ENCODE measurements around the gene KCNJ10. TPM values are rescaled to one million over a fixed set of nuclear protein-coding genes. Genes with fewer than 3 reads are reported as not detected.
A peak's percentile ranks its signal among the peaks of the same experiment; 100 is the strongest.

Gene KCNJ10
- total and polyA plus RNA-seq, 8 donors, result 0.05 to 0.09 (median 0.08) TPM; not detected in 5

- Histone ChIP-seq H3K4me3 (no peak overlapping the region), H3K9me3 (no peaks in the 10 kb centered on the region), H3K27me3 (no peaks in the 10 kb centered on the region), H3K27ac (peak overlapping the region in 3 of 4 donors; percentile 36 to 50 (median 47)), H3K4me1 (peaks cover 5 to 30% (median 11%) of the 10 kb centered on the region in 3 donors), H3K36me3 (no peaks in the 10 kb centered on the region)
- intact Hi-C loops (cut with DNase I), result loop anchor here in 2 of 3 donors (10.0 kb wide), 4 partner anchors 94 to 274 kb away; partner anchors contain the start of genes CASQ1 (in 1 of the 2) and PEX19 (in 1 of the 2)
- TF ChIP-seq, protein P1, sequence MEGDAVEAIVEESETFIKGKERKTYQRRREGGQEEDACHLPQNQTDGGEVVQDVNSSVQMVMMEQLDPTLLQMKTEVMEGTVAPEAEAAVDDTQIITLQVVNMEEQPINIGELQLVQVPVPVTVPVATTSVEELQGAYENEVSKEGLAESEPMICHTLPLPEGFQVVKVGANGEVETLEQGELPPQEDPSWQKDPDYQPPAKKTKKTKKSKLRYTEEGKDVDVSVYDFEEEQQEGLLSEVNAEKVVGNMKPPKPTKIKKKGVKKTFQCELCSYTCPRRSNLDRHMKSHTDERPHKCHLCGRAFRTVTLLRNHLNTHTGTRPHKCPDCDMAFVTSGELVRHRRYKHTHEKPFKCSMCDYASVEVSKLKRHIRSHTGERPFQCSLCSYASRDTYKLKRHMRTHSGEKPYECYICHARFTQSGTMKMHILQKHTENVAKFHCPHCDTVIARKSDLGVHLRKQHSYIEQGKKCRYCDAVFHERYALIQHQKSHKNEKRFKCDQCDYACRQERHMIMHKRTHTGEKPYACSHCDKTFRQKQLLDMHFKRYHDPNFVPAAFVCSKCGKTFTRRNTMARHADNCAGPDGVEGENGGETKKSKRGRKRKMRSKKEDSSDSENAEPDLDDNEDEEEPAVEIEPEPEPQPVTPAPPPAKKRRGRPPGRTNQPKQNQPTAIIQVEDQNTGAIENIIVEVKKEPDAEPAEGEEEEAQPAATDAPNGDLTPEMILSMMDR (IDR thresholded peaks at IDR 0.05), result peak; percentile 68 to 86 (median 82)
- 19 to 20% methylated on average over 13 of the region's 13 CpGs for WGBS, 2 donors
- ATAC-seq, result peak; percentile 11 to 55 (median 44)
- no peak for FAIRE-seq
- DNase-seq, result peak; percentile 75 to 86 (median 80)
Measured at GRCh38 chr1:160101037-160101716, 31.2 kb upstream of the KCNJ10 start.

DNA sequence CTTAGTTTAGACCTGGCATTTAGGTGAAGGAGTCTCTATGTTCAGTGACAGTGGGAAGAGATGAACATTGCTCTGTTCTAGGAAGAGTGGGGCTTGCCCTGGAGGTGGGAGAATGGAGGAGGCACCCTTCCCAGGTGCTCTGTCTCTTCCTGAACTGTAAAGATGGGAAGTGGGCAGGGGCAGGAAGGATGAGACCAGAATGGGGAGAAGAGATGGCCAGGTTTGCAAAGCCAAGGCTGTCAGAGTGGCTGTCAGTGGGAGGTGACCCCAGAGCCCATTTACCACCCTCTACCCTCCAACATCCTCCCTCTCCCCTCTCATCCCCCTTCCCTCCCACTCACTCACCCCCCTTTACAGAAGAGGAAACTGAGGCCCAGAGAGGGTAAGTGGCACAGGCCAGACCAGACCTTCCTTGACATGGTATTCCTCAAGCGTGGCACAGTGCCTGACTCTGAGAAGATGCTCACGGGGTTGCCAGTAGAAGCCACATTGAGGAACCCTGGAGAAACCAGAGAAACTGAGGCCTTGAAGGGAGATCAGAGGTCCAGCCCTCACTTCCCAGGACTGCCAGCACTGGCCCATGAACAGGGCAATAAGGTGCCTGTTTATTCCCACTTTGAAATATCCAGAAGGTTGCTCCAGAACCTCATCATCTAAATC lies 29.9 kb upstream of the KCNJ10 start:
- Histone ChIP-seq H3K27me3 (no peaks in the 10 kb centered on the region), H3K4me1 (peaks cover 5 to 33% (median 13%) of the 10 kb centered on the region in 3 donors), H3K9me3 (no peaks in the 10 kb centered on the region), H3K27ac (peak overlapping the region; percentile 79 to 95 (median 92)), H3K36me3 (no peaks in the 10 kb centered on the region), H3K4me3 (no peak overlapping the region)
- FAIRE-seq (no peak), ATAC-seq (no peak), DNase-seq (no peak)
- intact Hi-C loops (cut with DNase I), result loop anchor here in 2 of 3 donors (10.0 kb wide), 4 partner anchors 95 to 275 kb away; partner anchors contain the start of genes CASQ1 (in 1 of the 2) and PEX19 (in 1 of the 2)
- WGBS, 2 donors, result 86 to 97% methylated on average over 2 of the region's 2 CpGs
- TF ChIP-seq, protein P1 (IDR thresholded peaks at IDR 0.05), result no peak

DNA sequence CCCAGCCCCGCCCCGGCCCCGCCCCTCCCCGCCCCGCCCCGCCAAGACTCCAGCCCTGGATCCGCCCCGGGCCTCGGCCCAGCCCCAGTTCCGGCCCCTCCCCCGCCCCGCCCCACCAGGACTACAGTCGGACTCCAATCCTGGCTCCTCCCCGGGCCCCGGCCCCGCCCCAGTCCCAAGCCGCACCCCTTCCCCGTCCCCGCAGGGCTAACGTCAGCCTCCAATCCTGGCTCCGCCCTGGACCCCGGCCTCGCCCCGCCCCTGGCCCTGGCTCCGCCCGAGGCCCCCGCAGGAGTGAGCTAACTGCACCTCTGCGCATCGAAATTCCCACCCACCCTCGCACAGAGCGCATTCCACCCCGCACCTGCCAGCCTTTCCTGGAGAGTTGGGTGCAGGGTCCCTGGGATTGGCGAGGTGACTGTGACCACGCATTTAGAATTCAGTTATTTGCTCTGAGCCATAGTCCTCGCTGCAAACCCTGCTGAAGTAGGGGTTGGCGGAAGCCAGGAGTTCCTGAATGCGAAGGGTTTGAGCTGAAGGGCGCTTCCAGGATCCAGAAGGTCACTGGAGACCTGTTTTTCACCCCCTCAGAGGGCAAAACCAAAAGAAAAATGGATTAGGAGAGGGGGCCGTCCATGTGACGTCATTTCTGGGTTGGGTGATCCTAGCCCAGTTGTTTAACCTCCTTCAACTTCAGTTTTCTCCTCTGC lies 29.0 kb upstream of the KCNJ10 start:
- Histone ChIP-seq H3K4me3 (peak overlapping the region; percentile 28 to 45 (median 40)), H3K27ac (peak overlapping the region; percentile 79 to 95 (median 92)), H3K4me1 (peaks cover 5 to 33% (median 13%) of the 10 kb centered on the region in 3 donors), H3K36me3 (peaks cover 0 to 2% (median 0%) of the 10 kb centered on the region in 3 donors), H3K9me3 (no peaks in the 10 kb centered on the region), H3K27me3 (no peaks in the 10 kb centered on the region)
- DNase-seq (peak; percentile 98 to 99 (median 98)), FAIRE-seq (no peak), ATAC-seq (peak; percentile 83 to 89 (median 84))
- intact Hi-C loops (cut with DNase I), result no loop called here
- 1% methylated on average over 25 to 40 of the region's 40 CpGs for WGBS, 2 donors
- TF ChIP-seq, protein P1 (IDR thresholded peaks at IDR 0.05), result no peak

DNA sequence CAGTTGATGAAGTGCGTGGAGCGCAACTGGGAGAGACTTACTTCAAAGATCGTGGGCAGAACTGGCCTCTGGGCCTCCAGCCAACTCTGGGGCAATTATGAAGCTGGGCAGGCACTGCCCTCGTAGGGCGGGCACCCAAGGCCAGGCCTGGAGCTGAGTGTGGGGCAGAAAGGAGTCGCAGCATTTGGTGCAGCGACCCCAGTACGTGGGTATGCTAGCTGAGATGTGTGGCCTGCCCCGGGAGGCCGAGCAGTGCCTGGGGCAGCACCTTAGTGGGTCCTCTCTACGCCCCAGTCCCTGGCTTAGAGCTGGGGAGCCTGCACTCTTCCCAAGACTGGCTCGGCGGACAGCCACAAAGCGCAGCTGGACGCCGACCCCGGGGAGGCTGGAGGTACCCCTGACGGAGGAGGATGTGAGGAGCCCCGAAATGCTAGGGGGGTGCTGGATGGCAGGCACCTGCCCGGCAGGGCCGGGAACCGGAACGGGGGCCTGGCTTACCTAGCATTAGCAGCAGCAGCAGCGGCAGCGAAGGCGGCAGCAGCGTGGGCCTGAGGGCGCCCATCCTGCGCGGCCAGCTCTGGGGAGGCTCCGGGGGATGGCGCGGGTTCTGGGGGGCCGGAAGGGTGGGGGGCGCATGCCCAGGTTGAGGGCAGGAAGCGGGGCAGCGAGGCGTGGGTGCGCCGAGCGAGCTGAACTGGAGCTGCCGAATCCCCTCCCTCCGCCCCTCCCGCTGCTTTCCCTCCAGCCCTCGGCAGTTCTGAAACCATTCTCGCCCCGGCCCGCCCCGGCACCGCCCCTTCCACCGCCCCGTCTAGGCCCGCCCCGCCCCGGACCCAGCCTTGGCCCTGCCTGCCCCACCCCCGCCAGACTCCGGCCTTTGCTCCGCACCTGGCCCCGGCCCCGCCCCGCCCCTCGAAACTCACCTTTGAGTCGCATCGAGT lies 28.2 kb upstream of the KCNJ10 start, which contains the start of gene IGSF8:
Gene IGSF8 (minus strand): TSS at position 709 of the 941 bp plus-strand sequence. CDS start 147 bp downstream, at position 562.
- peak; percentile 79 to 88 (median 84) for ATAC-seq
- Histone ChIP-seq H3K9me3 (no peaks in the 10 kb centered on the region), H3K27ac (peak within 1 kb of the TSS; percentile 79 to 95 (median 92)), H3K36me3 (peaks cover 0 to 11% (median 0%) of the 10 kb centered on the region in 3 donors), H3K4me1 (peaks cover 5 to 33% (median 13%) of the 10 kb centered on the region in 3 donors), H3K4me3 (peak within 1 kb of the TSS; percentile 58 to 78 (median 68)), H3K27me3 (no peaks in the 10 kb centered on the region)
- DNase-seq, result peak; percentile 93 to 99 (median 96)
- intact Hi-C loops (cut with DNase I), result no loop called here
- WGBS, 2 donors, result 1% methylated on average over 24 to 64 of the region's 64 CpGs
- FAIRE-seq, result no peak
- TF ChIP-seq, protein P1 (IDR thresholded peaks at IDR 0.05), result no peak

Data from pancreas (tissue), 10 donors.